K562 (cell line): ENCODE data around the gene NRCAM. TPM values are rescaled to one million over a fixed set of nuclear protein-coding genes. Genes with fewer than 3 reads are reported as not detected.

Experiments used
- ATAC-seq: fragments of 200-7000 bp; cut with Tn5 transposase; 3 replicates; pipeline ENCODE4 v1.9.1; 2020; ENCODE audit warnings: moderate library complexity
- BruUV-seq: library from RNA; stranded (reverse); fragments of 400-500 nt; replicated peaks from 2 replicates; lab custom pipeline; 2021; lab: Mats Ljungman, UMichigan
- CTCF ChIA-PET: fragments of 300-600 bp; formaldehyde crosslinking; extraction: SDS; loops from one replicate; lab custom pipeline; 2021; ENCODE audit warnings: low intra/inter-chr PET ratio; lab: Yijun Ruan, JAX
- POLR2A ChIA-PET: fragments of 300-600, 350-650 bp; sonication (Branson Sonifier 250); formaldehyde crosslinking; extraction: SDS; loops from one replicate; lab custom pipeline; 2021; ENCODE audit warnings: antibody characterized with exemption, inconsistent platforms; lab: Yijun Ruan, JAX
- DNase-seq, 4 experiments: peaks; one replicate each; pipeline versions ENCODE4 v3.0.0 to v3.0.0-alpha.2; 2011 to 2018; ENCODE audit warnings: low spot score in 3 of 4, mixed read lengths in 3 of 4; ENCODE audit errors: extremely low read depth in 1 of 4
- FAIRE-seq: peaks from 2 replicates; lab custom pipeline; 2011; peaks lifted over from hg19 to GRCh38; lab: Jason Lieb, UNC
- H2AFZ ChIP-seq: 2 replicates; pipeline ENCODE4 v1.6.0; 2011; ENCODE audit warnings: low read depth, low read length, control low read depth, inconsistent platforms
- H3K27ac ChIP-seq: fragments of 200-600 bp; 3 replicates; pipeline ENCODE4 v1.8.0; 2011; ENCODE audit warnings: low read depth, mild to moderate bottlenecking, control low read depth, inconsistent platforms, low read length, moderate library complexity, mixed read lengths; ENCODE audit errors: extremely low read depth
- H3K27me3 ChIP-seq, 2 experiments: fragments of 300-600 bp in 1 of 2; 2 replicates in 1 of 2; 3 replicates in 1 of 2; pipeline versions ENCODE4 v1.6.0 to v1.8.0; 2011; ENCODE audit warnings: inconsistent platforms in 2 of 2, low read length in 2 of 2, mild to moderate bottlenecking in 1 of 2, mixed read lengths in 1 of 2, moderate library complexity in 1 of 2; ENCODE audit not compliant: control insufficient read depth in 2 of 2, insufficient read depth in 2 of 2
- H3K36me3 ChIP-seq: fragments of 300-600 bp; 3 replicates; pipeline ENCODE4 v1.8.0; 2011; ENCODE audit warnings: mild to moderate bottlenecking, low read length, inconsistent platforms; ENCODE audit not compliant: control insufficient read depth, insufficient read depth
- H3K4me1 ChIP-seq, 2 experiments: fragments of 200-600 bp in 1 of 2; replicated peaks in 1 of 2; 2 replicates in 1 of 2; 3 replicates in 1 of 2; pipeline versions ENCODE4 v1.5.1 to v1.8.0; 2011; ENCODE audit warnings: inconsistent platforms in 2 of 2, low read length in 2 of 2, mild to moderate bottlenecking in 1 of 2, mixed read lengths in 1 of 2, moderate library complexity in 1 of 2; ENCODE audit not compliant: control insufficient read depth in 2 of 2, insufficient read depth in 2 of 2
- H3K4me2 ChIP-seq: 2 replicates; pipeline ENCODE4 v1.6.1; 2011; ENCODE audit warnings: low read length, control low read depth, inconsistent platforms, mixed read lengths; ENCODE audit not compliant: insufficient read depth
- H3K4me3 ChIP-seq: fragments of 200-600 bp; sonication (generic), shearing (Covaris generic); 2 replicates; pipeline ENCODE4 v1.5.1; 2016; ENCODE audit warnings: control low read depth, inconsistent platforms
- H3K79me2 ChIP-seq: fragments of 200-600 bp; 3 replicates; pipeline ENCODE4 v1.8.0; 2011; ENCODE audit warnings: low read length, inconsistent platforms; ENCODE audit not compliant: control insufficient read depth, insufficient read depth
- H3K9ac ChIP-seq, 2 experiments: 2 replicates each; pipeline versions ENCODE4 v1.6.0 to v1.6.1; 2011; ENCODE audit warnings: low read depth in 2 of 2, low read length in 2 of 2, control low read depth in 1 of 2, inconsistent platforms in 1 of 2, mild to moderate bottlenecking in 1 of 2, mixed read lengths in 1 of 2; ENCODE audit not compliant: insufficient read depth in 1 of 2
- H3K9me1 ChIP-seq: one replicate; pipeline ENCODE4 v1.6.0; 2011; ENCODE audit warnings: inconsistent platforms, mild to moderate bottlenecking, low read length, moderate library complexity; ENCODE audit not compliant: control insufficient read depth, insufficient read depth
- H3K9me3 ChIP-seq: replicated peaks from 2 replicates; pipeline ENCODE4 v1.5.1; 2011; ENCODE audit warnings: low read depth, low read length, inconsistent platforms; ENCODE audit not compliant: control insufficient read depth, insufficient read depth
- H4K20me1 ChIP-seq: replicated peaks from 2 replicates; pipeline ENCODE4 v1.6.1; 2011; ENCODE audit warnings: low read length, inconsistent platforms, mixed read lengths; ENCODE audit not compliant: control insufficient read depth, insufficient read depth
- ETS2 ChIP-seq: IDR thresholded peaks from 2 replicates; pipeline ENCODE4 v1.6.1; 2016; ENCODE audit warnings: borderline replicate concordance, missing genetic modification characterization, mild to moderate bottlenecking, moderate library complexity, missing compliant biosample characterization; ENCODE audit not compliant: poor library complexity, severe bottlenecking
- HDAC2 ChIP-seq: fragments of 450-650 bp; IDR thresholded peaks from 2 replicates; pipeline ENCODE4 v1.6.1; 2016; ENCODE audit warnings: mild to moderate bottlenecking
- MTF1 ChIP-seq: fragments of 250-450 bp; sonication (Bioruptor Pico); IDR thresholded peaks from 2 replicates; pipeline ENCODE4 v1.9.0; 2021; ENCODE audit warnings: moderate library complexity, mild to moderate bottlenecking, inconsistent platforms, borderline replicate concordance
- STAG1 ChIP-seq: sonication (generic); formaldehyde crosslinking; IDR thresholded peaks from 2 replicates; pipeline ENCODE4 v1.5.0; 2020; ENCODE audit warnings: missing genetic modification reagents, borderline replicate concordance
- TSHZ1 ChIP-seq: fragments of 250-450 bp; sonication (Bioruptor Pico); IDR thresholded peaks from 2 replicates; pipeline ENCODE4 v1.4.0; 2020; ENCODE audit warnings: mild to moderate bottlenecking, moderate library complexity
- VEZF1 ChIP-seq: fragments of 200-800 bp; sonication (Bioruptor generic); IDR thresholded peaks from 2 replicates; pipeline ENCODE4 v1.6.1; 2017; ENCODE audit warnings: missing genetic modification characterization, missing compliant biosample characterization
- ZBED1 ChIP-seq: IDR thresholded peaks from 2 replicates; pipeline ENCODE4 v1.6.1; 2014
- ZC3H4 ChIP-seq: sonication (generic); formaldehyde crosslinking; IDR thresholded peaks from 2 replicates; pipeline ENCODE4 v1.9.0; 2021; ENCODE audit warnings: missing genetic modification reagents, borderline replicate concordance
- ZNF561 ChIP-seq: fragments of 450-650 bp; formaldehyde crosslinking; conservative IDR thresholded peaks from 2 replicates; pipeline ENCODE4 v1.4.0; 2020; ENCODE audit warnings: mild to moderate bottlenecking, moderate library complexity
- WGBS: fragments of 100-300 bp; shearing (Covaris generic); methylation state at CpG from one replicate; pipeline ENCODE4 v1.1.6; 2016; ENCODE audit warnings: low coverage, mixed read lengths; ENCODE audit not compliant: insufficient coverage; ENCODE audit errors: missing lambda C conversion rate; 5-methylcytosine and 5-hydroxymethylcytosine counted together
- in situ Hi-C: fragments of 300-500 bp; cut with MboI; formaldehyde crosslinking; loops from 4 replicates; pipeline ENCODE4 v1.15.0; 2018; ENCODE audit warnings: inconsistent platforms, mixed read lengths
- intact Hi-C: fragments of 100-400 bp; cut with micrococcal nuclease; formaldehyde crosslinking; loops from 2 replicates; pipeline ENCODE4 v1.14.2; 2022
- polyA plus RNA-seq, 8 experiments: library from polyadenylated mRNA; depleted of rRNA in 4 of 8; stranded (reverse) in 5 of 8; unstranded in 3 of 8; fragments of >200 nt; fragmentation: Nextera tagmentation in 2 of 8; fragmentation: Illumina TruSeq in 1 of 8; extraction: Ambion mirVana in 2 of 8; extraction: Trizol in 1 of 8; gene quantifications; 2 replicates each; pipeline versions ENCODE4 v1.2.1 to v1.2.3, GENCODE V29; 2011 to 2014; ENCODE audit warnings: inconsistent platforms in 1 of 8, missing spikeins in 1 of 8
- total RNA-seq, 7 experiments: library from RNA; depleted of rRNA in 6 of 7; stranded (reverse); fragments of >200 nt in 6 of 7; fragmentation: Illumina TruSeq in 2 of 7; extraction: Trizol in 2 of 7; gene quantifications; 2 replicates each; pipeline versions ENCODE4 v1.2.1 to v1.2.3, GENCODE V29; 2011 to 2021; ENCODE audit warnings: low replicate concordance in 1 of 7

The NRCAM gene
- total and polyA plus RNA-seq, 9 of the 15 experiments (the other 6 are each of a cell fraction or from before 2014, with no cell fraction given): 0.03 to 0.54 (median 0.12) TPM; not detected in 1

- no peak for FAIRE-seq
- in situ Hi-C loops: no loop called here
- H3K4me2 ChIP-seq: no peak overlapping the region
Measured at GRCh38 chr7:108503112-108504026, 47.1 kb upstream of the NRCAM start.

GRCh38 chr7:108499566-108499965 is 43.3 kb upstream of the NRCAM start:
- ChIA-PET POLR2A (no interaction called here), CTCF (interaction anchor here (0.6 kb wide), 1 partner anchor 71 kb away, joined by 4 read pairs; no protein-coding TSS in a partner anchor)
- Histone ChIP-seq H3K27ac (no peak overlapping the region), H3K36me3 (peaks cover 10% of the 10 kb centered on the region; the same call in 2 of the 3 replicates), H3K4me2 (no peak overlapping the region), H3K27me3 (no peaks in the 10 kb centered on the region), H3K79me2 (no peaks in the 10 kb centered on the region), H3K4me3 (no peak overlapping the region), H3K9me1 (no peaks in the 10 kb centered on the region), H3K9me3 (no peaks in the 10 kb centered on the region), H2AFZ (no peak overlapping the region), H4K20me1 (no peaks in the 10 kb centered on the region), H3K4me1 (no peaks in the 10 kb centered on the region), H3K9ac (no peak overlapping the region)
- BruUV-seq: no TSS peak
- in situ Hi-C loops (no loop called here), intact Hi-C loops (loop anchor here (10.0 kb wide), 1 partner anchor 115 kb away; no protein-coding TSS in a partner anchor)
- no peak for DNase-seq
- no peak for ATAC-seq
- WGBS: 59% methylated on average over 1 of the region's 1 CpG
- FAIRE-seq: no peak
- no peak for TF ChIP-seq ZBED1
- no peak for TF ChIP-seq HDAC2
- TF ChIP-seq VEZF1 (CRISPR knock-in tag): no peak
- TF ChIP-seq ZNF561 (CRISPR knock-in tag): no peak
- no peak for TF ChIP-seq ETS2 (tag)
- no peak for TF ChIP-seq TSHZ1 (CRISPR knock-in tag)
- TF ChIP-seq STAG1 (CRISPR knock-in tag): no peak
- TF ChIP-seq MTF1 (CRISPR knock-in tag): no peak

More at GRCh38 chr7:108503112-108504026, 47.1 kb upstream of the NRCAM start:
- H3K4me3 ChIP-seq: no peak overlapping the region
- intact Hi-C loops: no loop called here
- no peak overlapping the region for H2AFZ ChIP-seq
- no peaks in the 10 kb centered on the region for H3K79me2 ChIP-seq
- H3K4me1 ChIP-seq: no peaks in the 10 kb centered on the region
- DNase-seq: no peak
- no peaks in the 10 kb centered on the region for H4K20me1 ChIP-seq
- H3K27me3 ChIP-seq: no peaks in the 10 kb centered on the region
- ATAC-seq: no peak
- BruUV-seq: no TSS peak
- 0 out of 3 replicates have a peak, but pooled peaks cover 3% of the 10 kb centered on the region for H3K36me3 ChIP-seq
- ChIA-PET CTCF (interaction anchor here (0.7 kb wide), 1 partner anchor 11 kb away, joined by 3 read pairs; no protein-coding TSS in a partner anchor), POLR2A (interaction anchor here (1.2 kb wide), 2 partner anchors 14 to 25 kb away, joined by 3 to 5 read pairs; no protein-coding TSS in a partner anchor)
- H3K9me3 ChIP-seq: no peaks in the 10 kb centered on the region
- H3K9ac ChIP-seq: no peak overlapping the region
- 60% methylated on average over 5 of the region's 5 CpGs for WGBS
- H3K9me1 ChIP-seq: no peaks in the 10 kb centered on the region
- no peak for TF ChIP-seq ZC3H4 (CRISPR knock-in tag)
- TF ChIP-seq, all 486 proteins: peak for 0
- H3K27ac ChIP-seq: no peak overlapping the region
